Testis (tissue), 3 donors: ENCODE results near the gene AURKA. TPM values are rescaled to one million over a fixed set of nuclear protein-coding genes. Genes with fewer than 3 reads are reported as not detected.

Experiments used
- DNase-seq: peaks from one replicate; pipeline ENCODE4 v3.0.0-alpha.2; 2019
- H3K27ac ChIP-seq, 2 donors: fragments of 200-600 bp; sonication (generic); one replicate each; pipeline ENCODE4 v1.5.1; 2019
- H3K27me3 ChIP-seq: fragments of 200-600 bp; sonication (generic); one replicate; pipeline ENCODE4 v1.5.1; 2019
- H3K36me3 ChIP-seq: fragments of 200-600 bp; sonication (generic); one replicate; pipeline ENCODE4 v1.5.1; 2017; ENCODE audit warnings: low read depth; ENCODE audit errors: missing control alignments
- H3K4me1 ChIP-seq: fragments of 200-600 bp; sonication (generic); one replicate; pipeline ENCODE4 v1.5.1; 2019
- H3K4me3 ChIP-seq, 2 donors: fragments of 200-600 bp; sonication (generic); one replicate each; pipeline ENCODE4 v1.5.1; 2017 to 2019
- H3K9me3 ChIP-seq: fragments of 200-600 bp; sonication (generic); one replicate; pipeline ENCODE4 v1.5.1; 2017
- CTCF ChIP-seq, 3 experiments: fragments of 450-650 bp in 2 of 3; fragments of 200-600 bp in 1 of 3; sonication (generic) in 1 of 3; IDR thresholded peaks; one replicate each; pipeline ENCODE4 v1.5.1; 2016 to 2019; ENCODE audit warnings: antibody characterized with exemption in 3 of 3, mild to moderate bottlenecking in 2 of 3, moderate library complexity in 1 of 3
- POLR2A ChIP-seq: fragments of 450-650 bp; IDR thresholded peaks from one replicate; pipeline ENCODE4 v1.6.1; 2017; ENCODE audit warnings: antibody characterized with exemption, mild to moderate bottlenecking, moderate library complexity
- WGBS, 2 donors: methylation state at CpG; one replicate each; pipeline ENCODE4 v1.1.5; 2018; 5-methylcytosine and 5-hydroxymethylcytosine counted together
- intact Hi-C: fragments of 100-400 bp; cut with DNase I; formaldehyde crosslinking; loops from one replicate; pipeline ENCODE4 v1.15.1; 2023; ENCODE audit warnings: low total_unique reads
- polyA plus RNA-seq: library from polyadenylated mRNA; stranded (reverse); fragments of 350-450 nt; fragmentation: Illumina TruSeq; extraction: RNeasy Lipid Tissue Mini Kit (QIAGEN cat#74804); gene quantifications from one replicate; pipeline ENCODE4 v1.2.3, GENCODE V29; 2014; ENCODE audit warnings: low read depth, low replicate concordance; ENCODE audit not compliant: insufficient read depth
- total RNA-seq, 2 donors: library from RNA; depleted of rRNA; stranded (reverse); fragments of >200 nt; gene quantifications; one replicate each; pipeline ENCODE4 v1.2.3, GENCODE V29; 2016

AURKA gene
- total and polyA plus RNA-seq, 3 donors from 2014 or later, result 27.2 to 87.6 (median 35.4) TPM

- intact Hi-C loops, result no loop called here
- H3K4me3 ChIP-seq, result no peak overlapping the region
- H3K9me3 ChIP-seq, result no peaks in the 10 kb centered on the region
- no peaks in the 10 kb centered on the region for H3K4me1 ChIP-seq
- no peaks in the 10 kb centered on the region for H3K36me3 ChIP-seq
- no peak for DNase-seq
- H3K27ac ChIP-seq, result no peak overlapping the region
- TF ChIP-seq POLR2A (no peak), CTCF (IDR thresholded peaks at IDR 0.05) (no peak)
- 81 to 83% methylated on average over 1 of the region's 1 CpG for whole genome bisulfite sequencing, 2 donors
- H3K27me3 ChIP-seq, result no peaks in the 10 kb centered on the region
These were observed 38.9 kb upstream of the AURKA start for GRCh38 chr20:56430957-56431356.

- H3K27me3 ChIP-seq, result no peaks in the 10 kb centered on the region
- H3K4me3 ChIP-seq, result no peak overlapping the region
- TF ChIP-seq CTCF (IDR thresholded peaks at IDR 0.05) (no peak), POLR2A (no peak)
- H3K4me1 ChIP-seq, result no peaks in the 10 kb centered on the region
- intact Hi-C loops, result no loop called here
- WGBS, 2 donors, result 81 to 87% methylated on average over 4 of the region's 4 CpGs
- H3K27ac ChIP-seq, result no peak overlapping the region
- no peaks in the 10 kb centered on the region for H3K36me3 ChIP-seq
- DNase-seq, result no peak
- no peaks in the 10 kb centered on the region for H3K9me3 ChIP-seq
These were observed 38.4 kb upstream of the AURKA start for GRCh38 chr20:56430461-56430860.

DNA sequence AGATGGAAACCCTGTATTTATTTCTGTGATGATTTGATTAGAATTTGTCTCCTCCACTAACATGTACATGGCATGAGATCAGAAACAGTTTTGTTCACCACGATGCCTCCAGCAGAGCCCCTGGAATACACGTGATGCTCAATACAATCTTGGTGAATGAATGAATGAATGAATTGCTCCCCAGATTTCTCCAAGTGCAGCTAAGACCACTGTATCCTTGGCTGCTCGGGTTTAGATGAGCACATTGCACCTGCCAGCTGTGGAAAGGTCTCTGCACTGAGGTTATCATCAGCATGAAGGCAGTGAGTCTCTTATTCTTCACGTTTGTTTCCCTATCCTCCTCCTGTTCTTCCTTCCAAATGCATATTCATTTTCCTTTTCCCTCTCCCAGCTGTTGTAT is 37.9 kb upstream of the AURKA start:
- intact Hi-C loops, result no loop called here
- DNase-seq, result no peak
- H3K4me1 ChIP-seq, result no peaks in the 10 kb centered on the region
- H3K27ac ChIP-seq, result no peak overlapping the region
- H3K36me3 ChIP-seq, result no peaks in the 10 kb centered on the region
- H3K9me3 ChIP-seq, result no peaks in the 10 kb centered on the region
- H3K4me3 ChIP-seq, result no peak overlapping the region
- WGBS, 2 donors, result 66 to 68% methylated on average over 4 of the region's 4 CpGs
- TF ChIP-seq CTCF (IDR thresholded peaks at IDR 0.05), result no peak
- TF ChIP-seq POLR2A, result no peak
- no peaks in the 10 kb centered on the region for H3K27me3 ChIP-seq

GRCh38 chr20:56429502-56429901 is 37.5 kb upstream of the AURKA start:
- DNase-seq, result no peak
- no peak overlapping the region for H3K27ac ChIP-seq
- H3K27me3 ChIP-seq, result no peaks in the 10 kb centered on the region
- H3K36me3 ChIP-seq, result no peaks in the 10 kb centered on the region
- intact Hi-C loops, result no loop called here
- TF ChIP-seq POLR2A, result no peak
- TF ChIP-seq CTCF (IDR thresholded peaks at IDR 0.05), result no peak
- WGBS, 2 donors, result 65 to 66% methylated on average over 6 of the region's 6 CpGs
- no peaks in the 10 kb centered on the region for H3K9me3 ChIP-seq
- H3K4me3 ChIP-seq, result no peak overlapping the region
- no peaks in the 10 kb centered on the region for H3K4me1 ChIP-seq

DNA sequence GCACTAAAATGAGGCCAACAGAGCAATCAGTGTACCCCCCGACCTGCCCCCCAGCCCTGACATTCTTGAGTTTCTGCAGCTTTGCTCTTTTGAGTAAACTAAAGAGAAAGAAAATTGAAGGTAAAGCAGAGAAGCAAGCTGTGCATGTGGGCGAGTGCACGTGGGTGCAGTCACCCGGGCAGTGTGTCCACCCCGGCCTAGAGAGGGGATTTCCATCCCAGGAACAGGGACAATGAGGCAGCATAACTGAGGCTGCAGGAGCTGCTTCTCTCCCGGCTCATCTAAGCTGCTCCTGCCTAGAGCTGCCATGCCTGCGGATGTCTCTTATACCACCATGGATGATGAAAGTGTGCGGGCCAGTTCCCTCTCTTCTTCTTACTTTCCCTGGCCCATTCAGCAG is 36.9 kb upstream of the AURKA start:
- Histone ChIP-seq H3K4me3 (no peak overlapping the region), H3K9me3 (no peaks in the 10 kb centered on the region), H3K27ac (no peak overlapping the region), H3K4me1 (no peaks in the 10 kb centered on the region), H3K27me3 (no peaks in the 10 kb centered on the region), H3K36me3 (no peaks in the 10 kb centered on the region)
- TF ChIP-seq POLR2A, result no peak
- no peak for TF ChIP-seq CTCF (IDR thresholded peaks at IDR 0.05)
- WGBS, 2 donors, result 77 to 81% methylated on average over 8 of the region's 8 CpGs
- intact Hi-C loops, result no loop called here
- DNase-seq, result no peak
